ENCODE measurements around the gene KCNG1.
"Not testable (repeated sequence)": the region's sequence is repeated elsewhere in the genome, so short reads cannot be mapped to it uniquely, and the experiment has no call there.

The KCNG1 gene

DNA sequence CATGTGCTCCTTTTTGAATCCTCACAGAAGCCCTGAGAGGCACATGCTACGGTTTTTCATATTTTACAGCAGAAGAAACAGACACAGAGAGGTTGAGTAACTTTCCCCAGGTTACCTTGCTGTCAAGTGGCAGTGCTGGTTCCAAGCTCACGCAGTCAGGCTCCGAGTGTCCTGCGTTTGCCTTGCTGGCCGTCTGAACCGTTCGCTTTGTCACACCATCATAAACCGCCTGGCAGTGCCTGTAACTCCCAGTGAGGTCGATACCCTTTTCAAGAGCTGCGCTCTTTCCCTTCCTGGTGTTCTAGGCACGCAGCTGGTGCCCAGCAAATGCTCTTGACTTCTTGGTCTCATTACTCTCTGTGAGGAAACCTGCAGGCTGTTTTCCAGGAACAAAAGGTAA, 31.3 kb upstream of the KCNG1 start:
- H3K27me3 ChIP-seq (replicated peaks; ENCODE audit: control insufficient read depth, insufficient read depth, low read length), result no peaks in the 10 kb centered on the region; the same call in 1 of the 2 replicates
- TF ChIP-seq, protein P1, sequence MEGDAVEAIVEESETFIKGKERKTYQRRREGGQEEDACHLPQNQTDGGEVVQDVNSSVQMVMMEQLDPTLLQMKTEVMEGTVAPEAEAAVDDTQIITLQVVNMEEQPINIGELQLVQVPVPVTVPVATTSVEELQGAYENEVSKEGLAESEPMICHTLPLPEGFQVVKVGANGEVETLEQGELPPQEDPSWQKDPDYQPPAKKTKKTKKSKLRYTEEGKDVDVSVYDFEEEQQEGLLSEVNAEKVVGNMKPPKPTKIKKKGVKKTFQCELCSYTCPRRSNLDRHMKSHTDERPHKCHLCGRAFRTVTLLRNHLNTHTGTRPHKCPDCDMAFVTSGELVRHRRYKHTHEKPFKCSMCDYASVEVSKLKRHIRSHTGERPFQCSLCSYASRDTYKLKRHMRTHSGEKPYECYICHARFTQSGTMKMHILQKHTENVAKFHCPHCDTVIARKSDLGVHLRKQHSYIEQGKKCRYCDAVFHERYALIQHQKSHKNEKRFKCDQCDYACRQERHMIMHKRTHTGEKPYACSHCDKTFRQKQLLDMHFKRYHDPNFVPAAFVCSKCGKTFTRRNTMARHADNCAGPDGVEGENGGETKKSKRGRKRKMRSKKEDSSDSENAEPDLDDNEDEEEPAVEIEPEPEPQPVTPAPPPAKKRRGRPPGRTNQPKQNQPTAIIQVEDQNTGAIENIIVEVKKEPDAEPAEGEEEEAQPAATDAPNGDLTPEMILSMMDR (IDR thresholded peaks at IDR 0.05; ENCODE audit: insufficient read depth, low read length, poor library complexity, severe bottlenecking), result no peak
- no peak for DNase-seq (ENCODE audit: extremely low read depth, insufficient read length)

DNA sequence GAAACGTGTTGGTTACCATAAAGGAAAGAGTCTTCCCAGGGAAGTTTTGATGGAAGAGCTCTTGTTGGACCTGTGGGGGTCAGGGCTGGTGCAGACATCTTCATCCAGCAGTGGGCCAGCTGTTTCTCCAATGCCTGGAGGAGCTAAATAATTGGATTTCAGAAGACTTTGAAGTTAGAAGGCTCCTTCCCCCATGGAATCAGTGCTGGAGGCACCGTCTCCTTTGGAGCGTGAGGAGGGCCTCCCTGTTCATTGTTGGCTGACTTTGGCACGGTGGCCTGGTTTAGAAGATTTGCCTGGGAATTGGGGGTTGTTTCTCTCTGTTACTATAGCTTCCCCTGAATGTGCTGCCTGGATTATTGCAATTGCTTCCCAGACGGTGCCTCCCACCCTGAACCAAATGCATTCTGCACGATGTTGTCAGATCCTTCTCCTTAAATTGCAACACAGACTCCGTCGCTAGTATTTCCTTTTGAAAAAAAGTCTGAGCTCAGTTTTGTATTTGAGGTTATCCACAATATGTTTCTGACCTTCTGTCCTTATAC, 27.7 kb upstream of the KCNG1 start:
- no peak overlapping the region for H3K4me3 ChIP-seq (replicated peaks; ENCODE audit: low read depth, low read length)
- TF ChIP-seq, protein P1 (IDR thresholded peaks at IDR 0.05; ENCODE audit: insufficient read depth, low read length, poor library complexity, severe bottlenecking), result no peak
- H3K36me3 ChIP-seq (ENCODE audit: control insufficient read depth, insufficient read depth, low read length), result no peaks in the 10 kb centered on the region
- H3K27me3 ChIP-seq (replicated peaks; ENCODE audit: control insufficient read depth, insufficient read depth, low read length), result no peaks in the 10 kb centered on the region; the same call in 1 of the 2 replicates
- DNase-seq (ENCODE audit: extremely low read depth, insufficient read length), result no peak

More for the DNA sequence above, 31.3 kb upstream of the KCNG1 start:
- Histone ChIP-seq H3K36me3 (ENCODE audit: control insufficient read depth, insufficient read depth, low read length) (no peaks in the 10 kb centered on the region), H3K4me3 (replicated peaks; ENCODE audit: low read depth, low read length) (no peak overlapping the region)

DNA sequence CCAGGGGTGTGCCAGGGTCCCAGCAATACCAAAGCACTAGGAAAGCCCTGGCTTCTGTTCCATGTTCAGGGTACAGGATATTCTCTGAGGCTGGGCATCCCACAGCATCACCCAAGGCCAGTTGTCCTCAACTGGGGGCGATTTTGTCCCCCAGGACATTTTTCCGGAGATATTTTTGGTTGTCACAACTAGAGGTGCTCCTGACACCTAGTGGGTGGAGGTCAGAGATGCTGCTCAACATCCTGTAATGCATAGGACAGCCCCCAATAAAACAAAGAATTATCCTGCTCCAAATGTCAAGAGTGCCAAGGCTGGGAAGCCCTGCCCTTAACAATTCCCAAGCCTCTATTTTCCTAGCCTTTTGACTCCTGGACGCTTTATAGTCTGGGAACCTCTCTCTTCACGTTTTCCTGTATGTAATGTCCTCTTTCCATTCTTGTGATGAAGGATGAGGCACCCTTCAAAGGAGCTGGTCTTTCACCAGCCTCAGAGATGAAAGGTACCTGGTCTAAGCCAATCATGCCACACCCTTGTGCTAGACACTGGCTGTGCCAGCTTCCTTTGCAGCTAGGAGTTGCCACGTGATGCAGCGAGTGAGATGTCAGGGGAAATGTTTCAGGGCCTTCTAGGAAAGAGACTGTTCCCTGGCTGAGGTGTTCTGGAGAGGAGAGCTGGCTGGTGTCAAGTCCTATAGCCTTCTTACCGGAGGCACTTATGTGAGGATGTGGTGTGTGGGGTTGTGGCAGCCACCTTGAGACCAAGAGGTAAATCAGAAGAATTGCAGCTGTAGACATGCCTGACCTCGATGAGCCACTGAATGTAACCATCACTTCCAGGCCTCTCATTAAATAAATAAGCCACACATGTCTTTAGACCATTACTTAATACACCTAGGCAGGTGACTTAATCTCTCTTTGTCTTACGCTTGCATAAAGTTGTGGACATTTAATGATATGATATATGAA, 23.4 kb upstream of the KCNG1 start:
- Histone ChIP-seq H3K36me3 (ENCODE audit: control insufficient read depth, insufficient read depth, low read length) (no peaks in the 10 kb centered on the region), H3K27me3 (replicated peaks; ENCODE audit: control insufficient read depth, insufficient read depth, low read length) (no peaks in the 10 kb centered on the region), H3K4me3 (replicated peaks; ENCODE audit: low read depth, low read length) (no peak overlapping the region)
- TF ChIP-seq, protein P1 (IDR thresholded peaks at IDR 0.05; ENCODE audit: insufficient read depth, low read length, poor library complexity, severe bottlenecking), result no peak
- no peak for DNase-seq (ENCODE audit: extremely low read depth, insufficient read length)

- not testable (repeated sequence) for H3K4me3 ChIP-seq (replicated peaks; ENCODE audit: low read depth, low read length); H3K27me3 ChIP-seq (replicated peaks; ENCODE audit: control insufficient read depth, insufficient read depth, low read length); H3K36me3 ChIP-seq (ENCODE audit: control insufficient read depth, insufficient read depth, low read length); DNase-seq (ENCODE audit: extremely low read depth, insufficient read length)
Observed at GRCh38 chr20:51045492-51045891, 22.6 kb upstream of the KCNG1 start.

GRCh38 chr20:51044796-51045195, 21.9 kb upstream of the KCNG1 start:
- Histone ChIP-seq H3K27me3 (replicated peaks; ENCODE audit: control insufficient read depth, insufficient read depth, low read length) (no peaks in the 10 kb centered on the region), H3K4me3 (replicated peaks; ENCODE audit: low read depth, low read length) (no peak overlapping the region), H3K36me3 (ENCODE audit: control insufficient read depth, insufficient read depth, low read length) (no peaks in the 10 kb centered on the region)
- TF ChIP-seq, protein P1 (IDR thresholded peaks at IDR 0.05; ENCODE audit: insufficient read depth, low read length, poor library complexity, severe bottlenecking), result no peak
- DNase-seq (ENCODE audit: extremely low read depth, insufficient read length), result no peak

GRCh38 chr20:51043811-51044210, 20.9 kb upstream of the KCNG1 start:
- H3K27me3 ChIP-seq (replicated peaks; ENCODE audit: control insufficient read depth, insufficient read depth, low read length), result no peaks in the 10 kb centered on the region
- TF ChIP-seq, protein P1 (IDR thresholded peaks at IDR 0.05; ENCODE audit: insufficient read depth, low read length, poor library complexity, severe bottlenecking), result no peak
- DNase-seq (ENCODE audit: extremely low read depth, insufficient read length), result no peak

More at GRCh38 chr20:51043811-51044210, 20.9 kb upstream of the KCNG1 start:
- Histone ChIP-seq H3K4me3 (replicated peaks; ENCODE audit: low read depth, low read length) (no peak overlapping the region), H3K36me3 (ENCODE audit: control insufficient read depth, insufficient read depth, low read length) (no peaks in the 10 kb centered on the region)

Measured in GM06990 (cell line).